ENCODE results near the gene OXTR.

Gene OXTR

GRCh38 chr3:8805774-8806173 lies 36.4 kb upstream of the OXTR start:
- no peak for DNase-seq (ENCODE audit: extremely low read depth, insufficient read length)
- Histone ChIP-seq H3K27me3 (replicated peaks; ENCODE audit: control insufficient read depth, insufficient read depth, low read length) (no peaks in the 10 kb centered on the region), H3K36me3 (ENCODE audit: control insufficient read depth, insufficient read depth, low read length) (no peaks in the 10 kb centered on the region), H3K4me3 (replicated peaks; ENCODE audit: low read depth, low read length) (no peak overlapping the region)
- TF ChIP-seq CTCF (IDR thresholded peaks at IDR 0.05; ENCODE audit: insufficient read depth, low read length, poor library complexity, severe bottlenecking): no peak

GRCh38 chr3:8802256-8802655 lies 32.8 kb upstream of the OXTR start:
- no peak for TF ChIP-seq CTCF (IDR thresholded peaks at IDR 0.05; ENCODE audit: insufficient read depth, low read length, poor library complexity, severe bottlenecking)
- Histone ChIP-seq H3K4me3 (replicated peaks; ENCODE audit: low read depth, low read length) (no peak overlapping the region), H3K27me3 (replicated peaks; ENCODE audit: control insufficient read depth, insufficient read depth, low read length) (no peaks in the 10 kb centered on the region), H3K36me3 (ENCODE audit: control insufficient read depth, insufficient read depth, low read length) (no peaks in the 10 kb centered on the region)
- DNase-seq (ENCODE audit: extremely low read depth, insufficient read length): no peak

GRCh38 chr3:8800016-8800415 lies 30.6 kb upstream of the OXTR start:
- no peak for TF ChIP-seq CTCF (IDR thresholded peaks at IDR 0.05; ENCODE audit: insufficient read depth, low read length, poor library complexity, severe bottlenecking)
- H3K4me3 ChIP-seq (replicated peaks; ENCODE audit: low read depth, low read length): no peak overlapping the region
- H3K36me3 ChIP-seq (ENCODE audit: control insufficient read depth, insufficient read depth, low read length): no peaks in the 10 kb centered on the region
- no peak for DNase-seq (ENCODE audit: extremely low read depth, insufficient read length)
- H3K27me3 ChIP-seq (replicated peaks; ENCODE audit: control insufficient read depth, insufficient read depth, low read length): no peaks in the 10 kb centered on the region

- Histone ChIP-seq H3K36me3 (ENCODE audit: control insufficient read depth, insufficient read depth, low read length) (no peaks in the 10 kb centered on the region), H3K27me3 (replicated peaks; ENCODE audit: control insufficient read depth, insufficient read depth, low read length) (no peaks in the 10 kb centered on the region), H3K4me3 (replicated peaks; ENCODE audit: low read depth, low read length) (no peak overlapping the region)
- DNase-seq (ENCODE audit: extremely low read depth, insufficient read length): no peak
- TF ChIP-seq CTCF (IDR thresholded peaks at IDR 0.05; ENCODE audit: insufficient read depth, low read length, poor library complexity, severe bottlenecking): no peak
Observed at GRCh38 chr3:8794247-8794646, 24.8 kb upstream of the OXTR start.

- no peak for TF ChIP-seq CTCF (IDR thresholded peaks at IDR 0.05; ENCODE audit: insufficient read depth, low read length, poor library complexity, severe bottlenecking)
- no peak overlapping the region for H3K4me3 ChIP-seq (replicated peaks; ENCODE audit: low read depth, low read length)
- no peaks in the 10 kb centered on the region for H3K27me3 ChIP-seq (replicated peaks; ENCODE audit: control insufficient read depth, insufficient read depth, low read length)
- H3K36me3 ChIP-seq (ENCODE audit: control insufficient read depth, insufficient read depth, low read length): no peaks in the 10 kb centered on the region
- DNase-seq (ENCODE audit: extremely low read depth, insufficient read length): no peak
Observed at GRCh38 chr3:8793242-8793641, 23.8 kb upstream of the OXTR start.

- DNase-seq (ENCODE audit: extremely low read depth, insufficient read length): no peak
- TF ChIP-seq CTCF (IDR thresholded peaks at IDR 0.05; ENCODE audit: insufficient read depth, low read length, poor library complexity, severe bottlenecking): no peak
- Histone ChIP-seq H3K27me3 (replicated peaks; ENCODE audit: control insufficient read depth, insufficient read depth, low read length) (no peaks in the 10 kb centered on the region), H3K36me3 (ENCODE audit: control insufficient read depth, insufficient read depth, low read length) (no peaks in the 10 kb centered on the region), H3K4me3 (replicated peaks; ENCODE audit: low read depth, low read length) (no peak overlapping the region)
Observed at GRCh38 chr3:8790529-8790928, 21.1 kb upstream of the OXTR start.

Measured in GM06990 (cell line).